ENCODE data around the gene P3H3. TPM values are rescaled to one million over a fixed set of nuclear protein-coding genes. Genes with fewer than 3 reads are reported as not detected.

P3H3 gene, protein sequence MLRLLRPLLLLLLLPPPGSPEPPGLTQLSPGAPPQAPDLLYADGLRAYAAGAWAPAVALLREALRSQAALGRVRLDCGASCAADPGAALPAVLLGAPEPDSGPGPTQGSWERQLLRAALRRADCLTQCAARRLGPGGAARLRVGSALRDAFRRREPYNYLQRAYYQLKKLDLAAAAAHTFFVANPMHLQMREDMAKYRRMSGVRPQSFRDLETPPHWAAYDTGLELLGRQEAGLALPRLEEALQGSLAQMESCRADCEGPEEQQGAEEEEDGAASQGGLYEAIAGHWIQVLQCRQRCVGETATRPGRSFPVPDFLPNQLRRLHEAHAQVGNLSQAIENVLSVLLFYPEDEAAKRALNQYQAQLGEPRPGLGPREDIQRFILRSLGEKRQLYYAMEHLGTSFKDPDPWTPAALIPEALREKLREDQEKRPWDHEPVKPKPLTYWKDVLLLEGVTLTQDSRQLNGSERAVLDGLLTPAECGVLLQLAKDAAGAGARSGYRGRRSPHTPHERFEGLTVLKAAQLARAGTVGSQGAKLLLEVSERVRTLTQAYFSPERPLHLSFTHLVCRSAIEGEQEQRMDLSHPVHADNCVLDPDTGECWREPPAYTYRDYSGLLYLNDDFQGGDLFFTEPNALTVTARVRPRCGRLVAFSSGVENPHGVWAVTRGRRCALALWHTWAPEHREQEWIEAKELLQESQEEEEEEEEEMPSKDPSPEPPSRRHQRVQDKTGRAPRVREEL
- total RNA-seq (2012; rRNA removed) (25.8 and 27.8 TPM in 2 replicates), polyA plus RNA-seq (2012; rRNA removed) (83.9 and 90.5 TPM in 2 replicates), Bru-seq, nascent RNA (percentile 71 among the genes with signal in this experiment), BruChase-seq, experiment 1, labeled RNA remaining after a 6-hour chase (percentile 80 among the genes with signal in this experiment), BruChase-seq, experiment 2, labeled RNA remaining after a 2-hour chase (percentile 85 among the genes with signal in this experiment)
- polyA plus RNA-seq (2012; cell fraction: cytosol; rRNA removed) = 129 and 303 TPM in 2 replicates
- 113 and 257 TPM in 2 replicates for polyA plus RNA-seq (2012; cell fraction: nucleus; rRNA removed; ENCODE audit: low replicate concordance)
- long read RNA-seq, transcript P3H3-201 (15 exons, 2,632 nt) = major isoform, 95 of 167 reads
- long read RNA-seq, partial matches to known transcripts = 53 of 167 reads
- long read RNA-seq, other reads (novel, unspliced or antisense) = 19 of 167 reads

- DNase-seq = peak; percentile 47
- WGBS, 2 experiments (ENCODE audit: extremely low coverage in 2 of 2, insufficient read length in 1 of 2) = 1% methylated on average over 37 of the region's 60 CpGs; no CpG with 5 or more reads in 1 of the 2 experiments
- Histone ChIP-seq H2AK9ac (replicated peaks; ENCODE audit: low read depth, low read length, poor library complexity) (peak within 1 kb of the TSS; percentile 93), H4K91ac (ENCODE audit: insufficient read depth, low read depth, low read length) (peak within 1 kb of the TSS; percentile 95), H3K36me3 (ENCODE audit: control insufficient read depth, insufficient read depth, low read length) (peaks cover 21% of the 10 kb centered on the region), H3K9ac (ENCODE audit: low read depth, low read length) (peak within 1 kb of the TSS; percentile 92), H2AFZ (replicated peaks; ENCODE audit: low read length, poor library complexity) (peak within 1 kb of the TSS; percentile 96), H3K18ac (ENCODE audit: low read depth, low read length) (peak within 1 kb of the TSS; percentile 87), H3K4ac (ENCODE audit: low read depth, low read length) (peak within 1 kb of the TSS; percentile 97), H2BK120ac (ENCODE audit: low read depth, low read length) (peak within 1 kb of the TSS; percentile 85), H3K4me2 (ENCODE audit: low read depth, low read length) (peak within 1 kb of the TSS; percentile 85), H3K14ac (replicated peaks; ENCODE audit: low read depth, low read length) (peak within 1 kb of the TSS; percentile 99), H2BK15ac (ENCODE audit: low read depth, low read length) (0 out of 3 replicates have a peak within 1 kb of the TSS, but pooled peaks have one; percentile 14), H3K79me1 (ENCODE audit: low read depth in 1 of 2, low read length in 2 of 2) (peaks cover 11 to 66% of the 10 kb centered on the region in 2 experiments), H4K5ac (ENCODE audit: low read depth, low read length) (peak within 1 kb of the TSS; percentile 85), H2BK5ac (ENCODE audit: low read depth, low read length, poor library complexity, severe bottlenecking) (peak within 1 kb of the TSS; percentile 89), H4K20me1 (ENCODE audit: insufficient read depth, low read length) (peaks cover 9% of the 10 kb centered on the region; the same call in 1 of the 2 replicates), H3K23ac (ENCODE audit: low read depth, low read length) (peak within 1 kb of the TSS; percentile 97), H3K4me1 (ENCODE audit: control insufficient read depth, insufficient read depth, low read length) (peaks cover 15% of the 10 kb centered on the region), H2AK5ac (ENCODE audit: low read depth, low read length) (peak within 1 kb of the TSS; percentile 97), H4K8ac (ENCODE audit: low read depth in 2 of 2, low read length in 2 of 2) (peak within 1 kb of the TSS; percentile 78 to 97), H3K4me3 (ENCODE audit: insufficient read depth, low read depth, low read length) (peak within 1 kb of the TSS; percentile 91), H2BK20ac (ENCODE audit: low read depth, low read length) (0 out of 2 replicates have a peak within 1 kb of the TSS, but pooled peaks have one; percentile 49), H3K9me3 (ENCODE audit: control insufficient read depth, insufficient read depth, low read length) (no peaks in the 10 kb centered on the region), H3K56ac (ENCODE audit: extremely low read depth, insufficient read depth, low read length) (peak within 1 kb of the TSS; percentile 91), H3K27ac (ENCODE audit: insufficient read depth, low read length) (peak within 1 kb of the TSS; percentile 96), H3K27me3 (ENCODE audit: control insufficient read depth, insufficient read depth, low read length) (no peaks in the 10 kb centered on the region), H3K9me1 (ENCODE audit: insufficient read depth, low read length) (peaks cover 6% of the 10 kb centered on the region)
- dilution Hi-C loops (cut with HindIII; ENCODE audit: low sequenced_read_pairs, unreplicated experiment) (no loop called here), intact Hi-C loops (cut with micrococcal nuclease) (loop anchor here (5.0 kb wide), 1 partner anchor 141 kb away; the partner anchor contains the start of gene ZNF384), in situ Hi-C loops (cut with MboI; ENCODE audit: low sequenced_read_pairs) (loop anchor here (5.0 to 10.0 kb wide), 2 partner anchors 76 to 213 kb away; partner anchors contain the start of gene MLF2)
- peak; percentile 7 for ATAC-seq (ENCODE audit: low read depth)
- ChIA-PET CTCF (interaction anchor here (0.7 kb wide), 1 partner anchor 104 kb away, joined by 3 read pairs; the partner anchor contains the start of gene COPS7A), POLR2A (ENCODE audit: unreplicated experiment) (interaction anchor here (0.8 kb wide), 1 partner anchor 258 kb away, joined by 3 read pairs; no protein-coding TSS in a partner anchor)
- TF ChIP-seq MAFK (IDR thresholded peaks at IDR 0.05; ENCODE audit: low read depth, low read length) (peak; percentile 79), MAZ (IDR thresholded peaks at IDR 0.05; ENCODE audit: borderline replicate concordance, low read depth, low read length) (0 out of 2 replicates have a peak, but pooled peaks have one; percentile 16), MXI1 (IDR thresholded peaks at IDR 0.05; ENCODE audit: borderline replicate concordance, low read depth, low read length) (no peak), RFX5 (IDR thresholded peaks at IDR 0.05; ENCODE audit: low read depth, low read length) (no peak)
- TF ChIP-seq, protein P1, sequence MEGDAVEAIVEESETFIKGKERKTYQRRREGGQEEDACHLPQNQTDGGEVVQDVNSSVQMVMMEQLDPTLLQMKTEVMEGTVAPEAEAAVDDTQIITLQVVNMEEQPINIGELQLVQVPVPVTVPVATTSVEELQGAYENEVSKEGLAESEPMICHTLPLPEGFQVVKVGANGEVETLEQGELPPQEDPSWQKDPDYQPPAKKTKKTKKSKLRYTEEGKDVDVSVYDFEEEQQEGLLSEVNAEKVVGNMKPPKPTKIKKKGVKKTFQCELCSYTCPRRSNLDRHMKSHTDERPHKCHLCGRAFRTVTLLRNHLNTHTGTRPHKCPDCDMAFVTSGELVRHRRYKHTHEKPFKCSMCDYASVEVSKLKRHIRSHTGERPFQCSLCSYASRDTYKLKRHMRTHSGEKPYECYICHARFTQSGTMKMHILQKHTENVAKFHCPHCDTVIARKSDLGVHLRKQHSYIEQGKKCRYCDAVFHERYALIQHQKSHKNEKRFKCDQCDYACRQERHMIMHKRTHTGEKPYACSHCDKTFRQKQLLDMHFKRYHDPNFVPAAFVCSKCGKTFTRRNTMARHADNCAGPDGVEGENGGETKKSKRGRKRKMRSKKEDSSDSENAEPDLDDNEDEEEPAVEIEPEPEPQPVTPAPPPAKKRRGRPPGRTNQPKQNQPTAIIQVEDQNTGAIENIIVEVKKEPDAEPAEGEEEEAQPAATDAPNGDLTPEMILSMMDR (conservative IDR thresholded peaks at IDR 0.05; ENCODE audit: low read depth, low read length) = 0 out of 2 replicates have a peak, but pooled peaks have one; percentile 18
- BruUV-seq (replicated peaks) = TSS peak; percentile 85
Observed at GRCh38 chr12:6827982-6828780, at the start of gene P3H3. Gene P3H3 (plus strand): TSS chr12:6828407. CDS start chr12:6828441, 34 bp downstream.
